COR-L47 (cell line): ENCODE results near the gene DIP2C.
"Not testable (repeated sequence)": the region's sequence is repeated elsewhere in the genome, so short reads cannot be mapped to it uniquely, and the experiment has no call there.

ENCODE experiments used
- DNase-seq: peaks from one replicate; lab custom pipeline; 2025; lab: John Stamatoyannopoulos, UW

Gene DIP2C

GRCh38 chr10:375815-376505 is 313.5 kb downstream of the DIP2C start:
- DNase-seq: no peak

DNA sequence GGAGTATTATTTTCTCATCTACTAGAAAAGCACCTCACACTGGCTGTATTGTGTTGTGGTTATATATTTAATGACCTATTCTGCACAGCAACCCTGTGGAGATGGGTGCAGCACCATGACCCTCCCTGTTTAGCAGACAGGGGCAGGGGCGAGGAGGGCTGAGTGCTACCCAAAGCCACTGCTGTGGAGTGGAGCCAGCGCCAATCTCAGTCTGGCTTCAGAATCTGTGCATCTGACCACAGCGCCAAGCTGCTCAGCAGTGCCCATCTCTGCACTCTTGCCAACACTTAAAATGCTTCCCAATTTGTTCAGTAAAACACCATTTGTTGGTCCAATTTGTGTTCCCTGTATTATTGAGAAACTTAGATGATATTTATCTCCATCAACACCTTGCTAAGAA is 315.1 kb downstream of the DIP2C start:
- peak; percentile 34 for DNase-seq

DNA sequence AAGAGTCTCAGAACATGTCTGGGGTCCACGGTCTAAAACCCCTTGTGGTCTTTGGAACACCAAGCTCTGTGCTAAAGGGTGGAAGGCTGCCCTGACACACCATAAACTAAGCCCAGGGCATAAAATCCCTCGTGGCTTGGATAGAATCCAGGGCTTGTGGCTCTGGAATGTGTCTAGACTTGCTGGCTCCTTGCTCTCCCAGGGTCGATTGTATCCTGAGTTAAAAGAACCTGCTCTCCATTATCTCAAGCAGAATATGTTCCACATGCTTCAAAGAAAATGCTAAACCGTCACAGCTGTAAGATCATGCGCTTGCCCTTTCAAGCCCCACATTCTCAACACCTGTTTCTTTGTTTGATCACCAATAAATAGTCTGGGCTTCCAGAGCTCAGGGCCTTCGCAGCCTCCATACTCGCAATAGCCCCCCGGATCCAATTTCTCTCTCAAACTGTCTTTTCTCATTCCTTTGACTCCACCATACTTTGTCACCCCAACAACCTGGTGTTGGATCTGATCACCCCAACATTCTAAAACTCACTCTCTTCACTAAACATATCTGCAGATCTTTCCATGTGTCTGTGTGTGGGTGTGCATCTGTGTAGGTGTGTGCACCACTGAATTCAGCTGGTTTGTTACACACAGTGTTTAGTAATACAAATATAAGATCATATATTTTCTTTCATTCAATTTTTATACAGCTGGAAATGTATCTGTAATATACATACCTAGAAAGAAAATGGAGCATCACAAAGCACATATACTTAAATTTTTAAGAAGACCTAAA is 315.8 kb downstream of the DIP2C start:
- DNase-seq: peak; percentile 10

- DNase-seq: no peak
These were observed 316.5 kb downstream of the DIP2C start for GRCh38 chr10:373015-373414.

DNA sequence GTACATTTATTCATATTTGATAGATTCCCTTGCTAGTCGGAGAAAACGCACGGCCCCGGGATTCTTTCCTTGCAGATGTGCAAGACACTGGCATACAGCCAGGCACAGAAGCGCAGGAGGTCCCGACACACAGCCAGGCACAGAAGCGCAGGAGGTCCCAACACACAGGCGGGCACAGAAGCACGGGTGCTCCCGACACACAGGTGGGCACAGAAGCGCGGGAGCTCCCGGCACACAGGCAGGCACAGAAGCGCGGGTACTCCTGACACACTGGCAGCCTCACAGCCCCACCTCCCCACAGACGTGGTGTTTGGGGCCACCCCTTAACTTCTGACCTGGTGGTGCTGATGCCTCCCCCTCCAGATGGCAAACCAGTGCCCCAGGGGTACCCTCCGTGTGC is 316.9 kb downstream of the DIP2C start:
- DNase-seq: no peak

- no peak for DNase-seq
These were observed 318.0 kb downstream of the DIP2C start for GRCh38 chr10:371515-371914.

DNA sequence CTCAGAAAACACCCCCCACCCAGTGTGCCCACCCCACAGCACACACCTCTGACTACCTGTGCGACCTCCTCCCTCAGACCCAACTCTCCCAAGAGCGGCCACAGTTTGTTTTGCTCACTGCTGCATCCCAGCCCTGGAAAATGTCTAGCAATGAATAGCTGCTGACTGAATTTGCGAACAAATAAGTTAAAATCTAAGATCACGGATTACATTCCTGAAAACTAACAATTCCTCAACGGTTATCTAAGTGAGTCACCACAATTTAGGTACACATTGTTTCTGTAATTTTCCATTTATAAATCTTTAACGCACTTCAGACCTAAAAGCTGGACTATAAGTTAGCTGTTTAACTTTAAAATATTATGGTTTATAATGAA is 319.0 kb downstream of the DIP2C start:
- no peak for DNase-seq

DNA sequence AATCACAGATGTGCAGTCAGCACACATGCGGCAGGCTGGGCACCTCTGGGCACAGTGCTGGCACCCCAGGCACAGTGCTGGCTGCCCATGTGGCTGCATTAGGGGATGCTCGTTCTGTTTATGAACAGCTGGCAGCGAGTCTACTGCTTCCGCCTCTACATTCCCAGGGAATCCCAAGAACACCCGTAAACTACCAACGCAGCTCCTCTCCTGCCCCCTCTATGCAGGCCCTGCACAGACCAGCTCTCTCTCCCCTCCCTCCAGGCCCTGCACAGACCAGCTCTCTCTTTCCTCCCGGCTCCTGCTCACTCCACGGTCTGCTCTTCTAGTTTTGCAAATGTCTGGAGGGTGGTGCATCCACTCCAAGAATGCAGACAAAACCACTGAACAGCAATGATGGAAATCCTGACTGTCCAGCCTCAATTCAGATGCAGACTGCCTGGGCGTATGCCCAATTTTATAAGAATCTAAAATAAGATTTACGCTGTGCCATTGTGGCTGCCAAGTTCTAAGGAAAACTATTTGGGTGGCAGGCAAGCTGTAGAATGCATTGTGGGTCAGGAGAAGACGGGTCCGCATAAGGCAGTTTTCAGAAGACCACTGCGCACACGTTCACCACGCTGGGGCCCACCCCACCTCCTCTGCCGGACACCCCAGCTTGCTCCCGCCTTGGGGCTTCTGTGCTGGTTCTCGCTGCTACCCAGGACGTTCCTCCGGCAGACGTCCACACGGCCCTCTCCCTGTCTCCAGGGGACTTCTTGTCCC is 319.6 kb downstream of the DIP2C start:
- no peak for DNase-seq

DNA sequence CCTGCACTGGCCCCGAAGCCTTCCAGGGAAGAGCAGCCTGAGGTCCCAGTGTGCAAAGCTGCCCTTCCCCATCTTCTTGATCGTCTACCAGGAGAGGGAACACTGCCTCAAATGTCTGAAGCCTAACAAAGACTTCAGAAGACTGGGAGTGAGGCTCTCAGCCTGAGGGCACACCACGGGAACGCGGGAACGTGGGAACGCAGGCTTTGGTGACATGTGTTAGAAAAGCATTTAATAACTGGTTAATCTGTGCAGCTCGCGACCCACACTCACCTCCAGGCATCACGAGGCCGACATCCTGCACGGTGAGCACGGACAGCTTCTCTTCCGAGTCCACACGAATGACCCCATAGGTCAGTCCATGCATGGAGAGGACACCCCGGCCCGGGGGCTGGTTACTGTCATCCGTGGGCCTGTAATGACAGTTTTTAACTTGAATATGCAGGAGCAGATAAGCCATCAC is 320.2 kb downstream of the DIP2C start:
- DNase-seq: no peak

DNA sequence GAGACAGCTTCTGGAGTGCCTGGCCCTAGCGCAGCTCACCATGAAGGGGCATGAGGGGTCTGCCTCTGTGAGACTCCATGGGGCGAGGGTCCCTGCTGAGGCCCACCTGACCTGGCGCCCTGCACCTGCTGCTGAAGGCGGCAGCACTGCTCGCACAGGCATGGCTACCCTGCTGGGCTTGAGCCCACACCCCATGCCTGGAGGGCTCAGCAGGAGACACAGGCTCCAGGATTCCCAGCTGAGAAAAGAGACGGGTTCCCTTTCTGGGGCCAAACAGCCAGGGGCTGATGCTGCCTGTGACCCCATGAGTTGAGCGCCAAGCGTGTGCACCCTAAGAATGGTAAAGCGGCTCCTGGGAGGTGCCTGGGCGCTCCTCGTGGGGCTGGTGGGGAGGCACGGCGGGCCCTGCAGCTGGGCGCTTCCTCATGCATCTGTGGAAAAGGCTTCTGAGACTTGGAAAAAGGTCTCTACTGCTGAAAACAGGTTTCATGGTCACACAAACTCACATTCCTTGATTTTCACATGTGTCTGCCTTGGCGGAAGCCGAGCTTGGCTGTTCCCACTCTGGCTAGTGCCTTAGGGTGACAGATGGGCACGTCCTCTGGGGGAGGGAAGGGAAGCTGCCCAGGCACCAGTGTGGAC is 320.8 kb downstream of the DIP2C start:
- DNase-seq: peak; percentile 69

DNA sequence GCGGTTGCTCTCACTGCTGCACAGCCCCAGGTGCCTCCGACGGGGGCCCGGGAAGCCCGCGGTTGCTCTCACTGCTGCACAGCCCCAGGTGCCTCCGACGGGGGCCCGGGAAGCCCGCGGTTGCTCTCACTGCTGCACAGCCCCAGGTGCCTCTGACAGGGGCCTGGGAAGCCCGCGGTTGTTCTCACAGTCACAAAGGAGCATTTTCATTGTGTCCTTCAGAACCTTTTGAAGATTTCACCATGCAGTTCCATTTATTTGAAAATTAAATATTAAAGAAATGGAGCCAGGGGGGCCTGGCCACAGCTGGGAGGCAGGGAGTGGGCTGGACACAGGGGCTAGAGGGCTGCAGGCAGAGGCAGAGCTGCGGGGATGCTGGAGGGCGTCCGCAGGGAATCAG is 321.4 kb downstream of the DIP2C start:
- DNase-seq: not testable (repeated sequence)

- DNase-seq: no peak
These were observed 321.8 kb downstream of the DIP2C start for GRCh38 chr10:367636-368035.

GRCh38 chr10:366186-366585 is 323.3 kb downstream of the DIP2C start:
- no peak for DNase-seq

DNA sequence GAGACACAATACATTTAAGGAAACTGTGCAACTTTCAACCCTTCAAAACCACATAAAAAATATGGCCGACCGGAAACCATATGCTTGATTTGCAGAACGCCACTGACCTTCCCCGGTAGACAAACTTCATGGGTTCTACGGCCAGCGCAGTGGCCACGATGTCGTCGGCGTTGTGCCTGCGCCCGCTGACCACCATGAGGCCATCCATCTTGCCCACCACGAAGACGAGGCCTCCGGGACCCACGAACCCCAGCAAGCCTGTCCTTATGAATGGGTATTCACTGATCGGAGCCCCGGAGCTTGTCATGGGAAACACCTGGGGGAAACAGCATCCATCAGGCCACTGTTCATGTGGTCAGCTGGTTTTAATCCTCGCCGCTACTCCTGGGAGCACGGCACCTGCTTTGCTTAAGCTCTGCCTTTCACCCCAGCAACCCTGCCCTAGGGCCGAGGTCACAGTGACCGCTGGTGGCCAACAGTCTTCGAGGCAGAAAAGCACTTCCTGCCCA is 325.1 kb downstream of the DIP2C start:
- no peak for DNase-seq

DNA sequence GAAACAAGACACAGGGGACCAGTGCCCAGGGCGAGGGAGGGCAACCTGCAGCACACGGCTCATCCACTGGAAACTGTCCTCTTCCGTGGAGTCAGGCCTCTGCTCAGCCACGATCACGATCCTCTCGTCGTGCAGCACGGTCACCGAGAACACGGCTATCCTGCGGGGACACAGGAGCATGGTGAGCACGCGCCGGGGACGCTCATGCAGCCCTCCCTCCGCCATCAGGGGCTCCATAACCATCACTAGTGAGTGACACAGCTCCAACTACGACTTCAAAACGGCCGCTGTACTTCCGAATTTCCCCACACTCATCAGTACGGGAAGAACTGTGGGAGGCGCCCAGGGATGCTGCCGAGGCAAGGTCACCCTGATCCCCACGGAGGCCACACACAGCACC is 326.3 kb downstream of the DIP2C start:
- no peak for DNase-seq

- DNase-seq: no peak
These were observed 328.0 kb downstream of the DIP2C start for GRCh38 chr10:361203-362081.

- DNase-seq: peak; percentile 40
These were observed 328.8 kb downstream of the DIP2C start for GRCh38 chr10:360653-361052.

DNA sequence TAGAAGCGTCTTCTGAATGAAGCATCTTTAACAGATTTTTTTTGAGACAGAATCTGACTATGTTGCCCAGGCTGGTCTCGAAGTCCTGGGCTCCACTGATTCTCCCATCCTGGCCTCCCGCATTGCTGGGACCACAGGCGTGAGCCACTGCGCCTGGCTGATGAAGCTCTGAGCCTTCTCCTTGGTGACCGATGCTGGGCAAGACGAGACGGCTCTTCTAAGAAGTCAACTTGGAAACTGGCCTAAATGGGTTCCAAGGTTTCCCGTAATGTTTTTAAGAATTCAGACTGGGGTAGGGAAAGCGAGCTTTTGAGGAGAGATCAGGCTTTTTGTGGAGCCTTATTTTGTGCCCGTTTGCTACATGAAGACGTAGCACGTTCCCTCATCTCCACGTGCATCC is 329.7 kb downstream of the DIP2C start:
- no peak for DNase-seq

DNA sequence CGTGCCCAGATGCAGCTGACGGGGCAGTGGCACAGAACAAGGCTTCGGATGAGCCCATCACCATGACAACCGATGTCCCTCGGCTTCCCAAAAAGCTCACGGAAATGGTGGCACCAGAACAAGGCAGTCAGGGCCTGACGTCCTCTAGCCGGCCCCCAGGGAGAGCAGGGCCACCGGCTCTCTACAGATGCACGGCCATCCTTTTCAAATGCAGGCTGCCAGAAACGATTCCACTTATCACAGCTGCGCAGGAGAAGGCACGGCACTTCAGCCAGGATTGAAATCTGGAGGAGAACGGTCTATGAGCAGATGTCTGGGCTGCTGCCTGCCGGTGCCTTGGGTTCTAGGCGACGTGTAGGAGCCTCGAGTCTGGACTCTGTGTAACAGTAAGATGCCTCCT is 330.4 kb downstream of the DIP2C start:
- no peak for DNase-seq

DNA sequence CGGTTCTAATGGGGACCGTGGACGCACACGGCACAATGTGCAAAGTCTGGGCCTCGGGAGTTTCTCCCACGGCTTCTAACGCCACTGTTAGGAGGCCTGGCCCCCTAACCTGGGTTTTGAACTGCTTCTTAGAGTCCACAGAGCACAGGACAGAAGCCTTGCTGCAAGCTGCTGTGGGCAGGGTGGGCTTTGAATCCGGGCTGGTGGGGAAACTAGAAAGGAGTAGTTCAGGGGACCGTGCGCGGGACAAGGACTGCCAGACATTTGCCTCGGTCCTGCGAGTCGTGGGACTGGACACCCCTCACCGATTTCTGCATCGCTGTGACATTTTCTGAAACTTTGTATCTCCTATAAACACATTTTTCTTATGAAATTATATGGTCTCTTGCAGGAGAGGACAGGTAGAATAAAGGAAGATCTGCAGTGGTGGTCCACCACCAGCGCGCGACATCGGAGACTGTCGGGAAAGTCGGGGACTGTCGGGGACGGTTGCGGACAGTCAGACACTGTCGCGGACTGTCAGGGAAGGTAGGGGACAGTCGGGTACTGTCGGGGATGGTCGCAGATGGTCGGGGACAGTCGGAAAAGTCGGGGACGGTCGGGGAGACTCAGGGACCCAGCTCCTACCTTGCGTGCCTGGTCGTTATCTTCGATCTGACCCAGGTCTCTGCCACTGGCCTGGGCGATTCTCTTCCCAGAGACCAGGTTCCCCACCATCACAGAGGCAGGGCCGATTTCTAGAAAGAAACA is 332.1 kb downstream of the DIP2C start:
- no peak for DNase-seq
